ENCODE results near the gene METTL3.

DNA sequence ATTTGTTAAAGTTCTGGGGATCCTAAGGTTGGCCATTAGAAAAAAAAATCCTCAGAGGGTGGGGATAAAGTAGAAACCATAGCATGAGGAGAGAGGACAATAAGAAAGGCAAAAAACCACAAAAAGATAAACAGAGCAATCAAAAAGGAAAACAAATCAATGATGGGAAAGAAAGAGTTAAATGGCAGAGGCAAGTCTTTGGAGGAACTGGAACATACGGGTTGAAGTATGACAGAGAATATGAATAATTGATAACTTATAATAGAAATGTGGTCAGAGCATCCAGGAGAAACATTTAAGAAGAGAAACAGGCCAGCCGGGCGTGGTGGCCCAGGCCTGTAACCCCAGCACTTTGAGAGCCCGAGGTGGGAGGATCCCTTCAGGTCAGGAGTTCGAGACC lies 32.8 kb upstream of the METTL3 start:
- TF ChIP-seq CTCF (IDR thresholded peaks at IDR 0.05): no peak
- TF ChIP-seq POLR2AphosphoS5 (IDR thresholded peaks at IDR 0.05): no peak
- no peak for TF ChIP-seq POLR2A (IDR thresholded peaks at IDR 0.05)
